ENCODE results near the gene IRF9.

- TF ChIP-seq POLR2AphosphoS5 (IDR thresholded peaks at IDR 0.05; ENCODE audit: low read depth, low read length), result no peak
- no peak for TF ChIP-seq REST (IDR thresholded peaks at IDR 0.05; ENCODE audit: insufficient read depth in 1 of 2, low read depth in 2 of 2, low read length in 2 of 2)
- TF ChIP-seq FOXP2 (optimal IDR thresholded peaks at IDR 0.05; ENCODE audit: borderline replicate concordance, extremely low read depth, extremely low read length, insufficient read depth), result no peak
- TF ChIP-seq TAF1 (IDR thresholded peaks at IDR 0.05; ENCODE audit: borderline replicate concordance, insufficient read depth, low read length), result no peak
Measured at GRCh38 chr14:24122416-24122815, 38.6 kb upstream of the IRF9 start.

Data from PFSK-1 (cell line).